ENCODE results near the gene ATPAF2.

GRCh38 chr17:18020971-18021370 lies 18.0 kb downstream of the ATPAF2 start:
- TF ChIP-seq EZH2 (IDR thresholded peaks at IDR 0.05; ENCODE audit: insufficient read depth, poor library complexity, severe bottlenecking) (no peak), EZH2phosphoT487 (IDR thresholded peaks at IDR 0.05; ENCODE audit: insufficient read depth, low read depth) (no peak)

Data from GM23248 (cell line).